Measurements from ENCODE around the gene CIROP.

GRCh38 chr14:23126548-23127278 is 21.9 kb upstream of the CIROP start:
- TF ChIP-seq ZFP36 (IDR thresholded peaks at IDR 0.05; ENCODE audit: low read depth, low read length, partially characterized antibody) (no peak), EZH2 (IDR thresholded peaks at IDR 0.05; ENCODE audit: borderline replicate concordance, low read depth, low read length) (no peak), OTX1 (CRISPR knock-in tag; IDR thresholded peaks at IDR 0.05) (no peak), SPI1 (IDR thresholded peaks at IDR 0.05; ENCODE audit: borderline replicate concordance, low read depth, low read length) (no peak), ZNF239 (CRISPR knock-in tag; IDR thresholded peaks at IDR 0.05) (no peak), ATF1 (CRISPR knock-in tag; IDR thresholded peaks at IDR 0.05) (no peak), ATF1 (tag; IDR thresholded peaks at IDR 0.05) (no peak), ZBTB33 (CRISPR knock-in tag; IDR thresholded peaks at IDR 0.05) (no peak), ZKSCAN3 (CRISPR knock-in tag; IDR thresholded peaks at IDR 0.05) (no peak)

Measured in K562 (cell line).